WTC11 (cell line): Measurements from ENCODE around the gene PTPRN2. TPM values are rescaled to one million over a fixed set of nuclear protein-coding genes. Genes with fewer than 3 reads are reported as not detected.
A peak's percentile ranks its signal among the peaks of the same experiment; 100 is the strongest.

Experiments used
- ATAC-seq: fragments of 200-7000 bp; cut with Tn5 transposase; 2 replicates; pipeline ENCODE4 v1.10.0; 2021; ENCODE audit warnings: mild to moderate bottlenecking, moderate library complexity
- CTCF ChIA-PET: fragments of 300-600 bp; sonication (Branson Sonifier 250); formaldehyde crosslinking; loops from one replicate; lab custom pipeline; 2021; ENCODE audit warnings: antibody characterized with exemption; lab: Charles Lee
- POLR2A ChIA-PET: fragments of 350-600 bp; sonication (Branson Sonifier 250); formaldehyde crosslinking; loops from one replicate; lab custom pipeline; 2021; ENCODE audit warnings: antibody characterized with exemption; lab: Charles Lee
- DNase-seq: peaks from one replicate; pipeline ENCODE4 v3.0.0; 2021; ENCODE audit warnings: low spot score
- H3K27ac Mint-ChIP-seq: 2 replicates; pipeline ENCODE4 v1.8.0; 2021; ENCODE audit warnings: mixed read lengths
- H3K27me3 Mint-ChIP-seq: 2 replicates; pipeline ENCODE4 v1.8.0; 2021; ENCODE audit warnings: low read depth, mild to moderate bottlenecking, moderate library complexity, mixed read lengths
- H3K36me3 Mint-ChIP-seq: 2 replicates; pipeline ENCODE4 v1.8.0; 2021; ENCODE audit warnings: mixed read lengths
- H3K4me1 Mint-ChIP-seq: 2 replicates; pipeline ENCODE4 v1.8.0; 2022; ENCODE audit warnings: mixed read lengths
- H3K4me3 Mint-ChIP-seq: 2 replicates; pipeline ENCODE4 v1.8.0; 2021; ENCODE audit warnings: mild to moderate bottlenecking, moderate library complexity, mixed read lengths
- H3K9me3 Mint-ChIP-seq: 2 replicates; pipeline ENCODE4 v1.8.0; 2021; ENCODE audit warnings: mixed read lengths
- CBFB ChIP-seq: sonication (generic); formaldehyde crosslinking; IDR thresholded peaks from 2 replicates; pipeline ENCODE4 v1.8.1; 2022; ENCODE audit warnings: mild to moderate bottlenecking, low read depth, missing genetic modification reagents
- GABPB1 ChIP-seq: sonication (generic); formaldehyde crosslinking; IDR thresholded peaks from 2 replicates; pipeline ENCODE4 v1.8.1; 2023; ENCODE audit warnings: mild to moderate bottlenecking, missing genetic modification reagents
- JUN ChIP-seq: sonication (generic); formaldehyde crosslinking; IDR thresholded peaks from 2 replicates; pipeline ENCODE4 v1.8.0; 2023; ENCODE audit warnings: mild to moderate bottlenecking, missing genetic modification reagents
- KAT7 ChIP-seq: sonication (generic); formaldehyde crosslinking; IDR thresholded peaks from 2 replicates; pipeline ENCODE4 v1.8.1; 2023; ENCODE audit warnings: missing genetic modification reagents, mild to moderate bottlenecking, borderline replicate concordance
- NFYB ChIP-seq: sonication (generic); formaldehyde crosslinking; conservative IDR thresholded peaks from 2 replicates; pipeline ENCODE4 v1.8.0; 2022; ENCODE audit warnings: low read depth, missing genetic modification reagents
- NR1H2 ChIP-seq: sonication (generic); formaldehyde crosslinking; IDR thresholded peaks from 2 replicates; pipeline ENCODE4 v1.9.0; 2021; ENCODE audit warnings: mild to moderate bottlenecking, moderate library complexity, missing genetic modification reagents
- SMAD3 ChIP-seq: sonication (generic); formaldehyde crosslinking; IDR thresholded peaks from 2 replicates; pipeline ENCODE4 v1.8.0; 2022; ENCODE audit warnings: missing genetic modification reagents, mild to moderate bottlenecking, borderline replicate concordance
- ZBTB21 ChIP-seq: sonication (generic); formaldehyde crosslinking; IDR thresholded peaks from 2 replicates; pipeline ENCODE4 v1.8.1; 2023; ENCODE audit warnings: mild to moderate bottlenecking, missing genetic modification reagents, borderline replicate concordance
- ZNF121 ChIP-seq: sonication (generic); formaldehyde crosslinking; IDR thresholded peaks from 2 replicates; pipeline ENCODE4 v1.8.0; 2023; ENCODE audit warnings: missing genetic modification reagents
- total RNA-seq: library from RNA; stranded (reverse); gene quantifications from 3 replicates; pipeline ENCODE4 v1.2.3, GENCODE V29; 2021
- TF ChIP-seq, protein P1 (sequence below): fragments of 250-450 bp; sonication (Bioruptor Pico); IDR thresholded peaks from 2 replicates; pipeline ENCODE4 v1.8.0; 2021; ENCODE audit warnings: mild to moderate bottlenecking
- TF ChIP-seq, protein P2 (sequence below): sonication (generic); formaldehyde crosslinking; IDR thresholded peaks from 2 replicates; pipeline ENCODE4 v1.8.0; 2022; ENCODE audit warnings: mild to moderate bottlenecking, missing genetic modification reagents
- TF ChIP-seq, protein P3 (sequence below): fragments of 250-450 bp; sonication (Bioruptor Pico); conservative IDR thresholded peaks from 2 replicates; pipeline ENCODE4 v1.9.0; 2021; ENCODE audit warnings: mild to moderate bottlenecking
- TF ChIP-seq, protein P4 (sequence below): sonication (generic); formaldehyde crosslinking; IDR thresholded peaks from 2 replicates; pipeline ENCODE4 v1.8.0; 2023; ENCODE audit warnings: missing genetic modification reagents
- TF ChIP-seq, protein P5 (sequence below): sonication (generic); formaldehyde crosslinking; IDR thresholded peaks from 2 replicates; pipeline ENCODE4 v1.8.1; 2023; ENCODE audit warnings: mild to moderate bottlenecking, missing genetic modification reagents, moderate library complexity
- TF ChIP-seq, protein P6 (sequence below): sonication (generic); formaldehyde crosslinking; conservative IDR thresholded peaks from 2 replicates; pipeline ENCODE4 v1.8.1; 2022; ENCODE audit warnings: mild to moderate bottlenecking, missing genetic modification reagents
- TF ChIP-seq, protein P7 (sequence below): fragments of 250-450 bp; sonication (Bioruptor Pico); IDR thresholded peaks from 2 replicates; pipeline ENCODE4 v2.1.2; 2022; ENCODE audit warnings: mild to moderate bottlenecking, moderate library complexity
- TF ChIP-seq, protein P8 (sequence below): sonication (generic); formaldehyde crosslinking; IDR thresholded peaks from 2 replicates; pipeline ENCODE4 v1.8.0; 2022; ENCODE audit warnings: mild to moderate bottlenecking, missing genetic modification reagents
- TF ChIP-seq, protein P9 (sequence below): sonication (generic); formaldehyde crosslinking; IDR thresholded peaks from 2 replicates; pipeline ENCODE4 v1.8.1; 2022; ENCODE audit warnings: low read depth, mild to moderate bottlenecking, moderate library complexity, missing genetic modification reagents, borderline replicate concordance

The PTPRN2 gene
- total RNA-seq, 1 experiment from 2014 or later, result 4.7 TPM

DNA sequence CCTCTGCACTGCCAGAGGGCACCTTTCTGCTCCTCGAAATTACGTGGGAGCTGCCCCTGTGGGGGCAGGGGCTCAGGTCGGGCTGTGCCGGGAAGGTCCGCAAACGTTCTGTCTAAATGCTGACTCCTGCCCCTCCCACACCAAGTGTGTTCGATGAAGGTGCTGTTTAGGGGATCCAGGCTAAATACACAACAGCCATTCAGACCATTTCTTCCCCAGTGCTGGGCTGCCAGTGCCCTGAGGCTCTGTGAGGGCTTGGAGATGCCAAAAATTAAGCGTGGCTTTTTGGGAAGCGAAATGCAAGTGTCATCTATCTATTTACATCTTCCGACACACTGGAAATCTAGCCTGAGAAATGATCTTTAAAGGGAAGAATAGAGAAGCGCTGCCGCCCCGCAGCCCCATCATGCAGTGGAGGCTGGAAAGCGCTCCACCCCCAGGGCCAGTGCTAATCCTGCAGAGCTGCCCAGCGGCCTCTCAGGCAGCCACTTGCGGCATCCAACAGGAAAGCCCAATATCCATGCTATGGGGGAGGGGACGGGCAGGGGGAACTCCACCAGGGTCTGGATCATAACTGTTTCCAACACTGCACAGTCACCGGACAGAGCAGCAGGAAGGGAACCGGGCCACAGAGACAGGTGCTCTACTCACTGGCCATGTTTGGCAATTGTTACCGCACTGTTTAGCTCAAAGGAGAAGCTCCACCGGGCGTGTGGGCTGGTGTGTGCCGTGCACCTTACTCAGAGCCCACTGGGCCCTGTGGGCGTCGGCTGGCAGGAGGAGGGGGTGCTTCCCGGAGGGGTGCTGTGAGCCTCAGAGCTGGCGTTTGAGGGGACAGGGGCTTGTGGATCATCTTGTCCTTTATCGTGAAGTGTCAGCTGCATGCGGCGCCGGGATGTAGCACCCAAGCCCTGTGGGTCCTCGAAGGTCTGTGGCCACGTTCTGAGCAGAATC lies 1045.3 kb downstream of the PTPRN2 start:
- CTCF ChIA-PET, result interaction anchor here (0.6 to 0.9 kb wide), 2 partner anchors 25 to 68 kb away, joined by 3 read pairs; no protein-coding TSS in a partner anchor
- Mint-ChIP-seq H3K4me3 (no peak overlapping the region), H3K27ac (no peak overlapping the region), H3K4me1 (no peaks in the 10 kb centered on the region; the same call in 1 of the 2 replicates), H3K9me3 (peaks cover 18% of the 10 kb centered on the region), H3K27me3 (peaks cover 5% of the 10 kb centered on the region; the same call in 1 of the 2 replicates), H3K36me3 (peaks cover 7% of the 10 kb centered on the region; the same call in 1 of the 2 replicates)
- ATAC-seq, result no peak
- POLR2A ChIA-PET, result no interaction called here
- peak; percentile 7 for DNase-seq
- TF ChIP-seq NR1H2 (CRISPR knock-in tag) (no peak), KAT7 (CRISPR knock-in tag) (no peak), ZNF121 (CRISPR knock-in tag) (no peak), NFYB (CRISPR knock-in tag) (no peak)
- TF ChIP-seq, protein P1, sequence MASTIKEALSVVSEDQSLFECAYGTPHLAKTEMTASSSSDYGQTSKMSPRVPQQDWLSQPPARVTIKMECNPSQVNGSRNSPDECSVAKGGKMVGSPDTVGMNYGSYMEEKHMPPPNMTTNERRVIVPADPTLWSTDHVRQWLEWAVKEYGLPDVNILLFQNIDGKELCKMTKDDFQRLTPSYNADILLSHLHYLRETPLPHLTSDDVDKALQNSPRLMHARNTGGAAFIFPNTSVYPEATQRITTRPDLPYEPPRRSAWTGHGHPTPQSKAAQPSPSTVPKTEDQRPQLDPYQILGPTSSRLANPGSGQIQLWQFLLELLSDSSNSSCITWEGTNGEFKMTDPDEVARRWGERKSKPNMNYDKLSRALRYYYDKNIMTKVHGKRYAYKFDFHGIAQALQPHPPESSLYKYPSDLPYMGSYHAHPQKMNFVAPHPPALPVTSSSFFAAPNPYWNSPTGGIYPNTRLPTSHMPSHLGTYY (CRISPR knock-in tag), result no peak
- TF ChIP-seq, protein P2, sequence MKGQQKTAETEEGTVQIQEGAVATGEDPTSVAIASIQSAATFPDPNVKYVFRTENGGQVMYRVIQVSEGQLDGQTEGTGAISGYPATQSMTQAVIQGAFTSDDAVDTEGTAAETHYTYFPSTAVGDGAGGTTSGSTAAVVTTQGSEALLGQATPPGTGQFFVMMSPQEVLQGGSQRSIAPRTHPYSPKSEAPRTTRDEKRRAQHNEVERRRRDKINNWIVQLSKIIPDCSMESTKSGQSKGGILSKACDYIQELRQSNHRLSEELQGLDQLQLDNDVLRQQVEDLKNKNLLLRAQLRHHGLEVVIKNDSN (CRISPR knock-in tag), result no peak
- TF ChIP-seq, protein P3, sequence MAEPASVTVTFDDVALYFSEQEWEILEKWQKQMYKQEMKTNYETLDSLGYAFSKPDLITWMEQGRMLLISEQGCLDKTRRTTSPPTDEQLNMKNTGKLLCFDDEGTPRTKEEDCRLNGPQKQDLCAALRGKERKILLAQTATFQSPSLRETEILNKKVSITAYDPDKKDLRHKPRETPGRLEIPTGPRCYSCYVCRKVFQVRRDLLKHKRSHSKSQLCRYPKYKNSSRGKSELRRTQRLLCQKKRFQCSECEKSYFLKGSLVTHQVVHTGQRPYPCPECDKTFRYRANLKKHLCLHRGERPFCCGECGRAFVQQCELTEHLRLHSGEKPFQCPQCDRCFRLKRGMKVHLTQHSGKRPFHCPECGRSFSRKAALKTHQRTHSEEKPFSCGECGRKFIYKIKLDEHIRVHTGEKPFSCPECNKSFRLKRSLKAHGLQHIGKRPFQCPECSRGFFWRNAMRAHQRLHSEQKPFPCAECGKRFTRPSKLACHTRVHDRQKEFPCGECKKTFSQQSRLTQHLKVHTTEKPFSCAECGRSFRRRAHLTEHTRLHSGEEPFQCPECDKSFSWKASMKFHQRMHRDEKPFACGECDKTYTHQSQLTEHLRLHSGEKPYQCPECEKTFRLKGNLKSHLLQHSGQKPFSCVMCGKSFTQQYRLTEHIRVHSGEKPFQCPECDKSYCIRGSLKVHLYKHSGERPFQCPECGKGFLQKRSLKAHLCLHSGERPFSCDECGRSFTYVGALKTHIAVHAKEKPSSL (CRISPR knock-in tag), result no peak
- TF ChIP-seq, protein P4, sequence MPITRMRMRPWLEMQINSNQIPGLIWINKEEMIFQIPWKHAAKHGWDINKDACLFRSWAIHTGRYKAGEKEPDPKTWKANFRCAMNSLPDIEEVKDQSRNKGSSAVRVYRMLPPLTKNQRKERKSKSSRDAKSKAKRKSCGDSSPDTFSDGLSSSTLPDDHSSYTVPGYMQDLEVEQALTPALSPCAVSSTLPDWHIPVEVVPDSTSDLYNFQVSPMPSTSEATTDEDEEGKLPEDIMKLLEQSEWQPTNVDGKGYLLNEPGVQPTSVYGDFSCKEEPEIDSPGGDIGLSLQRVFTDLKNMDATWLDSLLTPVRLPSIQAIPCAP (CRISPR knock-in tag), result no peak
- TF ChIP-seq, protein P5, sequence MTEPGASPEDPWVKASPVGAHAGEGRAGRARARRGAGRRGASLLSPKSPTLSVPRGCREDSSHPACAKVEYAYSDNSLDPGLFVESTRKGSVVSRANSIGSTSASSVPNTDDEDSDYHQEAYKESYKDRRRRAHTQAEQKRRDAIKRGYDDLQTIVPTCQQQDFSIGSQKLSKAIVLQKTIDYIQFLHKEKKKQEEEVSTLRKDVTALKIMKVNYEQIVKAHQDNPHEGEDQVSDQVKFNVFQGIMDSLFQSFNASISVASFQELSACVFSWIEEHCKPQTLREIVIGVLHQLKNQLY (CRISPR knock-in tag), result no peak
- TF ChIP-seq, protein P6, sequence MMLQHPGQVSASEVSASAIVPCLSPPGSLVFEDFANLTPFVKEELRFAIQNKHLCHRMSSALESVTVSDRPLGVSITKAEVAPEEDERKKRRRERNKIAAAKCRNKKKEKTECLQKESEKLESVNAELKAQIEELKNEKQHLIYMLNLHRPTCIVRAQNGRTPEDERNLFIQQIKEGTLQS (CRISPR knock-in tag), result no peak

DNA sequence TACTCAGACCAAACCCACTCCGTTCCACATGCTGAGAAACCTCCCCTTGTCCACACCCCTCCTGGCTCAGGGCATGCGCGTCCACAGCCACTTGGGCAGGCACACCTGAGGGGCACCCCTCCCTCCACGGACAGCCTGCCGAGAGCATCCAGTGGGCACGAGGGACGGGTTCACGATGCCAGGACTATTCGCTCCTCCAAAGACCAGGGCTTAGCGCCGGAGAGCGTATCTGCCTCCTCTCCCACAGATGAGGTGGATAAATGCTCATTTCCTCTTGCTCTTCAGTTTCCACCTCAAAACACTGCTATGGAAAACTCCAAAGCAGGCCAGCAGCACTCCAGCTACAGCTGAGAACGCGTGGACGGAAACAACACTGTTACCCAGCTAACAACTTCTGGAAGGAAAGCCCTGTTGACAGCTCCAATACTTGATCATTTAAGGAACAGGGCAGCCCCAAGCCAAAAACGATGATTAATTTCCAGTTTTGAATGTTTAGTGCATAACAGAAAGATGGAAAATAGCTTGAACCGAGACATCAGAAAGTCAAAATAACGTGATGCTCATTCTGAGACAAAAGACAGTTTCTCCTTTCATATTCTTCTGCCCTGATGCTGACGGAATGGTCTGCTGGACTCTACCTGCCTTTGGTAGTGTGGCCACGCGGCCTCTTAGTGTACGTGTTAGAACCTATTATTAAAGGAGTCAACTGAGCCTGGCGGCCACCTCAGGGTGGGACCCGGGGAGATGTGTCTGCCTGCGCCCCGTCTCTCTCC lies 1046.1 kb downstream of the PTPRN2 start:
- H3K9me3 Mint-ChIP-seq, result peaks cover 14% of the 10 kb centered on the region
- DNase-seq, result peak; percentile 8
- no peak overlapping the region for H3K4me3 Mint-ChIP-seq
- no peak for ATAC-seq
- H3K36me3 Mint-ChIP-seq, result peaks cover 7% of the 10 kb centered on the region; the same call in 1 of the 2 replicates
- no peak overlapping the region for H3K27ac Mint-ChIP-seq
- CTCF ChIA-PET, result interaction anchor here (0.6 kb wide), 1 partner anchor 24 kb away, joined by 3 read pairs; no protein-coding TSS in a partner anchor
- no peaks in the 10 kb centered on the region; the same call in 1 of the 2 replicates for H3K4me1 Mint-ChIP-seq
- POLR2A ChIA-PET, result no interaction called here
- peaks cover 5% of the 10 kb centered on the region; the same call in 1 of the 2 replicates for H3K27me3 Mint-ChIP-seq
- TF ChIP-seq, protein P7, sequence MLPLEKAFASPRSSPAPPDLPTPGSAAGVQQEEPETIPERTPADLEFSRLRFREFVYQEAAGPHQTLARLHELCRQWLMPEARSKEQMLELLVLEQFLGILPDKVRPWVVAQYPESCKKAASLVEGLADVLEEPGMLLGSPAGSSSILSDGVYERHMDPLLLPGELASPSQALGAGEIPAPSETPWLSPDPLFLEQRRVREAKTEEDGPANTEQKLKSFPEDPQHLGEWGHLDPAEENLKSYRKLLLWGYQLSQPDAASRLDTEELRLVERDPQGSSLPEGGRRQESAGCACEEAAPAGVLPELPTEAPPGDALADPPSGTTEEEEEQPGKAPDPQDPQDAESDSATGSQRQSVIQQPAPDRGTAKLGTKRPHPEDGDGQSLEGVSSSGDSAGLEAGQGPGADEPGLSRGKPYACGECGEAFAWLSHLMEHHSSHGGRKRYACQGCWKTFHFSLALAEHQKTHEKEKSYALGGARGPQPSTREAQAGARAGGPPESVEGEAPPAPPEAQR (CRISPR knock-in tag), result no peak
- no peak for TF ChIP-seq SMAD3 (CRISPR knock-in tag)
- TF ChIP-seq, protein P8, sequence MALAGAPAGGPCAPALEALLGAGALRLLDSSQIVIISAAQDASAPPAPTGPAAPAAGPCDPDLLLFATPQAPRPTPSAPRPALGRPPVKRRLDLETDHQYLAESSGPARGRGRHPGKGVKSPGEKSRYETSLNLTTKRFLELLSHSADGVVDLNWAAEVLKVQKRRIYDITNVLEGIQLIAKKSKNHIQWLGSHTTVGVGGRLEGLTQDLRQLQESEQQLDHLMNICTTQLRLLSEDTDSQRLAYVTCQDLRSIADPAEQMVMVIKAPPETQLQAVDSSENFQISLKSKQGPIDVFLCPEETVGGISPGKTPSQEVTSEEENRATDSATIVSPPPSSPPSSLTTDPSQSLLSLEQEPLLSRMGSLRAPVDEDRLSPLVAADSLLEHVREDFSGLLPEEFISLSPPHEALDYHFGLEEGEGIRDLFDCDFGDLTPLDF (CRISPR knock-in tag), result no peak
- no peak for TF ChIP-seq ZBTB21 (CRISPR knock-in tag)
- TF ChIP-seq, protein P6 (CRISPR knock-in tag), result no peak
- TF ChIP-seq CBFB (CRISPR knock-in tag), result no peak
- TF ChIP-seq, protein P5 (CRISPR knock-in tag), result no peak
- no peak for TF ChIP-seq JUN (CRISPR knock-in tag)
- TF ChIP-seq GABPB1 (CRISPR knock-in tag), result no peak
- TF ChIP-seq, protein P9, sequence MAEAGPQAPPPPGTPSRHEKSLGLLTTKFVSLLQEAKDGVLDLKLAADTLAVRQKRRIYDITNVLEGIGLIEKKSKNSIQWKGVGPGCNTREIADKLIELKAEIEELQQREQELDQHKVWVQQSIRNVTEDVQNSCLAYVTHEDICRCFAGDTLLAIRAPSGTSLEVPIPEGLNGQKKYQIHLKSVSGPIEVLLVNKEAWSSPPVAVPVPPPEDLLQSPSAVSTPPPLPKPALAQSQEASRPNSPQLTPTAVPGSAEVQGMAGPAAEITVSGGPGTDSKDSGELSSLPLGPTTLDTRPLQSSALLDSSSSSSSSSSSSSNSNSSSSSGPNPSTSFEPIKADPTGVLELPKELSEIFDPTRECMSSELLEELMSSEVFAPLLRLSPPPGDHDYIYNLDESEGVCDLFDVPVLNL (CRISPR knock-in tag), result no peak
